SK-N-SH treated with all-trans-retinoic acid at 6 μM for 48 hours (cell line): ENCODE data around the gene ENPP3.

Experiments
- ATAC-seq: fragments of 200-7000 bp; cut with Tn5 transposase; 3 replicates; pipeline ENCODE4 v1.9.1; 2020; ENCODE audit warnings: mild to moderate bottlenecking, moderate library complexity
- BACH2 ChIP-seq: fragments of 250-450 bp; sonication (Bioruptor Pico); IDR thresholded peaks from 2 replicates; pipeline ENCODE4 v1.9.0; 2021; ENCODE audit warnings: mild to moderate bottlenecking, borderline replicate concordance
- CSDC2 ChIP-seq: fragments of 250-450 bp; sonication (Bioruptor Pico); IDR thresholded peaks from 2 replicates; pipeline ENCODE4 v1.5.0; 2020; ENCODE audit warnings: mild to moderate bottlenecking, moderate library complexity
- ESRRG ChIP-seq: fragments of 250-450 bp; sonication (Bioruptor Pico); IDR thresholded peaks from 2 replicates; pipeline ENCODE4 v1.6.1; 2021; ENCODE audit warnings: mild to moderate bottlenecking
- GLIS3 ChIP-seq: fragments of 250-450 bp; sonication (Bioruptor Pico); IDR thresholded peaks from 2 replicates; pipeline ENCODE4 v1.5.0; 2020; ENCODE audit warnings: mild to moderate bottlenecking, moderate library complexity
- ISL1 ChIP-seq: fragments of 250-450 bp; sonication (Bioruptor Pico); IDR thresholded peaks from 2 replicates; pipeline ENCODE4 v2.1.2; 2022; ENCODE audit warnings: mild to moderate bottlenecking, moderate library complexity
- OSR1 ChIP-seq: fragments of 250-450 bp; sonication (Bioruptor Pico); IDR thresholded peaks from 2 replicates; pipeline ENCODE4 v1.8.0; 2022; ENCODE audit warnings: moderate library complexity, mild to moderate bottlenecking, inconsistent platforms
- PPARA ChIP-seq: fragments of 250-450 bp; sonication (Bioruptor Pico); IDR thresholded peaks from 2 replicates; pipeline ENCODE4 v1.5.0; 2020; ENCODE audit warnings: mild to moderate bottlenecking, borderline replicate concordance
- RARB ChIP-seq: fragments of 250-450 bp; sonication (Bioruptor Pico); IDR thresholded peaks from 2 replicates; pipeline ENCODE4 v1.8.0; 2021; ENCODE audit warnings: mild to moderate bottlenecking, moderate library complexity
- SNAI2 ChIP-seq: fragments of 250-450 bp; sonication (Bioruptor Pico); IDR thresholded peaks from 2 replicates; pipeline ENCODE4 v1.5.0; 2020; ENCODE audit warnings: mild to moderate bottlenecking, moderate library complexity
- TCF4 ChIP-seq: fragments of 250-450 bp; sonication (Bioruptor Pico); IDR thresholded peaks from 2 replicates; pipeline ENCODE4 v1.8.0; 2021; ENCODE audit warnings: mild to moderate bottlenecking, moderate library complexity, borderline replicate concordance
- TOX ChIP-seq: fragments of 250-450 bp; sonication (Bioruptor Pico); IDR thresholded peaks from 2 replicates; pipeline ENCODE4 v1.8.0; 2021; ENCODE audit warnings: mild to moderate bottlenecking, moderate library complexity, borderline replicate concordance
- ZFP3 ChIP-seq: fragments of 250-450 bp; sonication (Bioruptor Pico); IDR thresholded peaks from 2 replicates; pipeline ENCODE4 v1.5.0; 2020; ENCODE audit warnings: mild to moderate bottlenecking, moderate library complexity
- ZFP30 ChIP-seq: fragments of 450-650 bp; formaldehyde crosslinking; IDR thresholded peaks from 2 replicates; pipeline ENCODE4 v1.5.0; 2022; ENCODE audit warnings: mild to moderate bottlenecking, moderate library complexity
- ZNF565 ChIP-seq: fragments of 450-650 bp; formaldehyde crosslinking; conservative IDR thresholded peaks from 2 replicates; pipeline ENCODE4 v1.5.0; 2020; ENCODE audit warnings: low read depth, mild to moderate bottlenecking, moderate library complexity
- ZNF70 ChIP-seq: fragments of 450-650 bp; formaldehyde crosslinking; IDR thresholded peaks from 2 replicates; pipeline ENCODE4 v1.5.0; 2020; ENCODE audit warnings: mild to moderate bottlenecking, moderate library complexity
- TF ChIP-seq, protein P1 (sequence below): fragments of 250-450 bp; sonication (Bioruptor Pico); IDR thresholded peaks from 2 replicates; pipeline ENCODE4 v1.8.0; 2020; ENCODE audit warnings: mild to moderate bottlenecking, moderate library complexity, borderline replicate concordance
- TF ChIP-seq, protein P2 (sequence below): fragments of 250-450 bp; sonication (Bioruptor Pico); IDR thresholded peaks from 2 replicates; pipeline ENCODE4 v1.5.1; 2021; ENCODE audit warnings: mild to moderate bottlenecking, moderate library complexity
- TF ChIP-seq, protein P3 (sequence below): fragments of 250-450 bp; sonication (Bioruptor Pico); IDR thresholded peaks from 2 replicates; pipeline ENCODE4 v1.5.0; 2020; ENCODE audit warnings: mild to moderate bottlenecking, moderate library complexity
- TF ChIP-seq, protein P4 (sequence below): fragments of 250-450 bp; sonication (Bioruptor Pico); IDR thresholded peaks from 2 replicates; pipeline ENCODE4 v1.5.1; 2020; ENCODE audit warnings: low read depth, mild to moderate bottlenecking, moderate library complexity
- TF ChIP-seq, protein P5 (sequence below): fragments of 250-450 bp; sonication (Bioruptor Pico); IDR thresholded peaks from 2 replicates; pipeline ENCODE4 v1.8.0; 2021; ENCODE audit warnings: low read depth, mild to moderate bottlenecking, moderate library complexity, borderline replicate concordance

ENPP3 gene

DNA sequence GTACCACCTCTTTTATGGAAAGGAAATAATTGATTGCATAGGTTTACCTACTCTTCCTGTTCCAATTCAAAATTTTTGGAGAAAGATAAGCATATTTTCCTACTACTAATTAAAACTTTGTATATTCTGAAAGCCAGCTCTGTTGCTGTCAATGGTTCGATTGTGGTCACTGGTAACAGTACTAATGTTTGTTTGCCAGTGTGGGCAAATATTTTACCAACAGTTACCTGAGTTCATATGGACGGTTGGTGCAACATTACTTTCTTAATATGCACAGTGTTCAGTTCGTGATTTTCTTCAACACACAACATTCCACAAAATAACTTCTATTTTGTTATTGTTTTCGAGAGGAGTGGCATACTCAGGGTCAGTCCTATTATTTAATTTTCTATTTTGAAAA, 90.8 kb downstream of the ENPP3 start:
- TF ChIP-seq, protein P1, sequence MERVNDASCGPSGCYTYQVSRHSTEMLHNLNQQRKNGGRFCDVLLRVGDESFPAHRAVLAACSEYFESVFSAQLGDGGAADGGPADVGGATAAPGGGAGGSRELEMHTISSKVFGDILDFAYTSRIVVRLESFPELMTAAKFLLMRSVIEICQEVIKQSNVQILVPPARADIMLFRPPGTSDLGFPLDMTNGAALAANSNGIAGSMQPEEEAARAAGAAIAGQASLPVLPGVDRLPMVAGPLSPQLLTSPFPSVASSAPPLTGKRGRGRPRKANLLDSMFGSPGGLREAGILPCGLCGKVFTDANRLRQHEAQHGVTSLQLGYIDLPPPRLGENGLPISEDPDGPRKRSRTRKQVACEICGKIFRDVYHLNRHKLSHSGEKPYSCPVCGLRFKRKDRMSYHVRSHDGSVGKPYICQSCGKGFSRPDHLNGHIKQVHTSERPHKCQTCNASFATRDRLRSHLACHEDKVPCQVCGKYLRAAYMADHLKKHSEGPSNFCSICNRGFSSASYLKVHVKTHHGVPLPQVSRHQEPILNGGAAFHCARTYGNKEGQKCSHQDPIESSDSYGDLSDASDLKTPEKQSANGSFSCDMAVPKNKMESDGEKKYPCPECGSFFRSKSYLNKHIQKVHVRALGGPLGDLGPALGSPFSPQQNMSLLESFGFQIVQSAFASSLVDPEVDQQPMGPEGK (CRISPR knock-in tag), result no peak
- TF ChIP-seq GLIS3 (CRISPR knock-in tag) (no peak), SNAI2 (CRISPR knock-in tag) (no peak), ESRRG (CRISPR knock-in tag) (no peak), OSR1 (CRISPR knock-in tag) (no peak), ZFP3 (CRISPR knock-in tag) (no peak), TCF4 (CRISPR knock-in tag) (no peak), ZFP30 (CRISPR knock-in tag) (no peak), RARB (CRISPR knock-in tag) (no peak), PPARA (CRISPR knock-in tag) (no peak), ISL1 (CRISPR knock-in tag) (no peak)
- TF ChIP-seq, protein P2, sequence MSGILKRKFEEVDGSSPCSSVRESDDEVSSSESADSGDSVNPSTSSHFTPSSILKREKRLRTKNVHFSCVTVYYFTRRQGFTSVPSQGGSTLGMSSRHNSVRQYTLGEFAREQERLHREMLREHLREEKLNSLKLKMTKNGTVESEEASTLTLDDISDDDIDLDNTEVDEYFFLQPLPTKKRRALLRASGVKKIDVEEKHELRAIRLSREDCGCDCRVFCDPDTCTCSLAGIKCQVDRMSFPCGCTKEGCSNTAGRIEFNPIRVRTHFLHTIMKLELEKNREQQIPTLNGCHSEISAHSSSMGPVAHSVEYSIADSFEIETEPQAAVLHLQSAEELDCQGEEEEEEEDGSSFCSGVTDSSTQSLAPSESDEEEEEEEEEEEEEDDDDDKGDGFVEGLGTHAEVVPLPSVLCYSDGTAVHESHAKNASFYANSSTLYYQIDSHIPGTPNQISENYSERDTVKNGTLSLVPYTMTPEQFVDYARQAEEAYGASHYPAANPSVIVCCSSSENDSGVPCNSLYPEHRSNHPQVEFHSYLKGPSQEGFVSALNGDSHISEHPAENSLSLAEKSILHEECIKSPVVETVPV (CRISPR knock-in tag), result no peak
- ATAC-seq, result no peak

DNA sequence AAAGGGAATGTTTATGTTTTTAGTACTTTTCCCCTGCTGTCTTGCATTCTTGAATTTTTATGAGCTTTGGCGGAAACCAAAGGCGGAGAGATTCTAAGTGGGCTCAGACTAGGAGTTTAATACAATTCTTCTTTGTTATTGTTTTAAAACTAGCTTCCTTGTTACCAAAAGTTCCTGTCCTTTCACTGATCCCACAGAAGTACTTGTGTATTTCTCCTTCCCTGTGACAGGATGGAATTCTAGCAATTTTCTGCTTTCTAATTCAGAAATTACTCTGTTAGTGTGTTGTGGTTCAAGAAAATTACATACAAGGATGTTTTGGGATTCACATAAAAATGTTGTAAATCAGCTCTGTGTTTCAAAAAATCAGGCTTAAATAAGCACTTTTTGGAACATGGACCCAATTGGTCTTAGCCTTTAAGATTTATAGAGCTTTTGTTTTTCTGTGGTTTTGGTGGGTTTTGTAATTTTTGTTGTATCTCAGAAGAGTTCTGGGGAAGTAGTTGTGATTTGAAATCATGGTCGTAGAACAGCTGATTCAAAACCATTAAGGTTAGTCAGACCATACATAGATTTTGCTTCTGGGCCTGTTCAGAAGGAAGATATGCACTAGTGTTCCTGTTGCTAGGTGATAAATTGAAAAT, 91.3 kb downstream of the ENPP3 start:
- TF ChIP-seq OSR1 (CRISPR knock-in tag) (no peak), ESRRG (CRISPR knock-in tag) (no peak), ZFP30 (CRISPR knock-in tag) (no peak), ZNF565 (no peak)
- TF ChIP-seq, protein P3, sequence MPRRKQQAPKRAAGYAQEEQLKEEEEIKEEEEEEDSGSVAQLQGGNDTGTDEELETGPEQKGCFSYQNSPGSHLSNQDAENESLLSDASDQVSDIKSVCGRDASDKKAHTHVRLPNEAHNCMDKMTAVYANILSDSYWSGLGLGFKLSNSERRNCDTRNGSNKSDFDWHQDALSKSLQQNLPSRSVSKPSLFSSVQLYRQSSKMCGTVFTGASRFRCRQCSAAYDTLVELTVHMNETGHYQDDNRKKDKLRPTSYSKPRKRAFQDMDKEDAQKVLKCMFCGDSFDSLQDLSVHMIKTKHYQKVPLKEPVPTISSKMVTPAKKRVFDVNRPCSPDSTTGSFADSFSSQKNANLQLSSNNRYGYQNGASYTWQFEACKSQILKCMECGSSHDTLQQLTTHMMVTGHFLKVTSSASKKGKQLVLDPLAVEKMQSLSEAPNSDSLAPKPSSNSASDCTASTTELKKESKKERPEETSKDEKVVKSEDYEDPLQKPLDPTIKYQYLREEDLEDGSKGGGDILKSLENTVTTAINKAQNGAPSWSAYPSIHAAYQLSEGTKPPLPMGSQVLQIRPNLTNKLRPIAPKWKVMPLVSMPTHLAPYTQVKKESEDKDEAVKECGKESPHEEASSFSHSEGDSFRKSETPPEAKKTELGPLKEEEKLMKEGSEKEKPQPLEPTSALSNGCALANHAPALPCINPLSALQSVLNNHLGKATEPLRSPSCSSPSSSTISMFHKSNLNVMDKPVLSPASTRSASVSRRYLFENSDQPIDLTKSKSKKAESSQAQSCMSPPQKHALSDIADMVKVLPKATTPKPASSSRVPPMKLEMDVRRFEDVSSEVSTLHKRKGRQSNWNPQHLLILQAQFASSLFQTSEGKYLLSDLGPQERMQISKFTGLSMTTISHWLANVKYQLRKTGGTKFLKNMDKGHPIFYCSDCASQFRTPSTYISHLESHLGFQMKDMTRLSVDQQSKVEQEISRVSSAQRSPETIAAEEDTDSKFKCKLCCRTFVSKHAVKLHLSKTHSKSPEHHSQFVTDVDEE (CRISPR knock-in tag), result no peak
- TF ChIP-seq, all 23 proteins: peak for 0
- ATAC-seq, result no peak

DNA sequence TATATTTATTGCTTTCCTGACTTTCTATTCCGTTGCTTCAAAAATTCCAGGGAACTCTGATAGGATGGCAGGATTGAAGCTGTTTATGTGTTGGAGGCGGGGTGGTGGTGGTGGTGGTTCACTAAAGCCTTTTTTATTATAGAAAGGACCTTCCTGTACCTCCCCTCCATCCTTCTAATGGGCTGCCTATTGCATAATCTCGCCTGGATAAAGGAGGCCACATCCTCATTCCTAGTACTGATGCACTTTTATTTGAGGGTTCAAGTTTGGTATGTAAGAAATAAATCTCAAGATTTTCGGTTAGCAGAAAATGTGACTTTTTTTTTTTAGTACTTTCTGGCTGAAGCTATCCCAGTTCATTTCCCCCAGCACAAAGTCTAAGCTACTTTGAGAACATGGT, 92.4 kb downstream of the ENPP3 start:
- ATAC-seq, result no peak
- no peak for TF ChIP-seq BACH2 (CRISPR knock-in tag)
- no peak for TF ChIP-seq ESRRG (CRISPR knock-in tag)
- no peak for TF ChIP-seq TOX (CRISPR knock-in tag)
- TF ChIP-seq, protein P3 (CRISPR knock-in tag), result no peak
- TF ChIP-seq, protein P4, sequence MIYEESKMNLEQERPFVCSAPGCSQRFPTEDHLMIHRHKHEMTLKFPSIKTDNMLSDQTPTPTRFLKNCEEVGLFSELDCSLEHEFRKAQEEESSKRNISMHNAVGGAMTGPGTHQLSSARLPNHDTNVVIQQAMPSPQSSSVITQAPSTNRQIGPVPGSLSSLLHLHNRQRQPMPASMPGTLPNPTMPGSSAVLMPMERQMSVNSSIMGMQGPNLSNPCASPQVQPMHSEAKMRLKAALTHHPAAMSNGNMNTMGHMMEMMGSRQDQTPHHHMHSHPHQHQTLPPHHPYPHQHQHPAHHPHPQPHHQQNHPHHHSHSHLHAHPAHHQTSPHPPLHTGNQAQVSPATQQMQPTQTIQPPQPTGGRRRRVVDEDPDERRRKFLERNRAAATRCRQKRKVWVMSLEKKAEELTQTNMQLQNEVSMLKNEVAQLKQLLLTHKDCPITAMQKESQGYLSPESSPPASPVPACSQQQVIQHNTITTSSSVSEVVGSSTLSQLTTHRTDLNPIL (CRISPR knock-in tag), result no peak
- no peak for TF ChIP-seq SNAI2 (CRISPR knock-in tag)
- TF ChIP-seq ISL1 (CRISPR knock-in tag), result no peak
- TF ChIP-seq OSR1 (CRISPR knock-in tag), result no peak
- no peak for TF ChIP-seq ZNF565
- TF ChIP-seq GLIS3 (CRISPR knock-in tag), result no peak
- TF ChIP-seq CSDC2, result no peak
- TF ChIP-seq, protein P5, sequence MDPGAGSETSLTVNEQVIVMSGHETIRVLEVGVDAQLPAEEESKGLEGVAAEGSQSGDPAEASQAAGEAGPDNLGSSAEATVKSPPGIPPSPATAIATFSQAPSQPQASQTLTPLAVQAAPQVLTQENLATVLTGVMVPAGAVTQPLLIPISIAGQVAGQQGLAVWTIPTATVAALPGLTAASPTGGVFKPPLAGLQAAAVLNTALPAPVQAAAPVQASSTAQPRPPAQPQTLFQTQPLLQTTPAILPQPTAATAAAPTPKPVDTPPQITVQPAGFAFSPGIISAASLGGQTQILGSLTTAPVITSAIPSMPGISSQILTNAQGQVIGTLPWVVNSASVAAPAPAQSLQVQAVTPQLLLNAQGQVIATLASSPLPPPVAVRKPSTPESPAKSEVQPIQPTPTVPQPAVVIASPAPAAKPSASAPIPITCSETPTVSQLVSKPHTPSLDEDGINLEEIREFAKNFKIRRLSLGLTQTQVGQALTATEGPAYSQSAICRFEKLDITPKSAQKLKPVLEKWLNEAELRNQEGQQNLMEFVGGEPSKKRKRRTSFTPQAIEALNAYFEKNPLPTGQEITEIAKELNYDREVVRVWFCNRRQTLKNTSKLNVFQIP (CRISPR knock-in tag), result no peak
- no peak for TF ChIP-seq ZNF70 (CRISPR knock-in tag)
- no peak for TF ChIP-seq ZFP30 (CRISPR knock-in tag)
